ENCODE results near the gene MIDN.

MIDN gene

DNA sequence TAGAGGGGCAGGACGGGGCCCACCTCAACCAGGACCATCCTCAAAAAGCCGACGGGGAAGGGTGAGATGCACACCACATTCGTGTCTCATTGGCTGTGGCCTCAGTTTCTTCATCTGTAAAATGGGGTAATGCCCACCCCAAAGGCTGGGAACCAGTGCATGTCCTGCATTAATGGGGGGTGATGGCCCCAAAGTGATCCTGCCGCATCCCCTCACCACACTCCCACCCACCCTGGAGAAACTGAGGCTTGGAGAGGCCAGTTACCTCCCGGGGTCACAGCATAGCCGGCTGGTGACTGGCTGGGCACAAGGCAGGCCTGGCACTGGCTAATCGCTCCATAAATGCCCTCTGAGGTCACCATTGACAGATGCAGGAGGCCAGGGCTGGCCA is 640 bp upstream of the MIDN start:
- Histone ChIP-seq H3K79me2 (ENCODE audit: insufficient read depth, low read length) (peaks cover 45% of the 10 kb centered on the region), H3K9me2 (replicated peaks; ENCODE audit: low read depth, low read length) (no peaks in the 10 kb centered on the region), H3K9ac (ENCODE audit: low read depth, low read length, poor library complexity, severe bottlenecking) (peak overlapping the region; percentile 94), H4K20me1 (ENCODE audit: insufficient read depth, low read length, poor library complexity, severe bottlenecking) (peaks cover 27% of the 10 kb centered on the region), H3K4me2 (ENCODE audit: low read depth, low read length, poor library complexity, severe bottlenecking) (peak overlapping the region; percentile 62), H3K27me3 (ENCODE audit: insufficient read depth, low read length, poor library complexity, severe bottlenecking) (no peaks in the 10 kb centered on the region), H3K4me1 (ENCODE audit: insufficient read depth, low read length, poor library complexity, severe bottlenecking) (peaks cover 21% of the 10 kb centered on the region), H3K4me3 (ENCODE audit: low read length, poor library complexity, severe bottlenecking) (peak overlapping the region; percentile 92), H3K36me3 (ENCODE audit: insufficient read depth, low read length) (no peaks in the 10 kb centered on the region), H2AFZ (ENCODE audit: low read length) (0 out of 2 replicates have a peak overlapping the region, but pooled peaks have one; percentile 52), H3F3A (ENCODE audit: low read depth) (peaks cover 8% of the 10 kb centered on the region; the same call in 1 of the 2 replicates), H3K9me3 (ENCODE audit: insufficient read depth, low read depth, low read length) (no peaks in the 10 kb centered on the region)
- no peak for TF ChIP-seq EZH2phosphoT487 (IDR thresholded peaks at IDR 0.05; ENCODE audit: borderline replicate concordance)
- TF ChIP-seq, protein P1, sequence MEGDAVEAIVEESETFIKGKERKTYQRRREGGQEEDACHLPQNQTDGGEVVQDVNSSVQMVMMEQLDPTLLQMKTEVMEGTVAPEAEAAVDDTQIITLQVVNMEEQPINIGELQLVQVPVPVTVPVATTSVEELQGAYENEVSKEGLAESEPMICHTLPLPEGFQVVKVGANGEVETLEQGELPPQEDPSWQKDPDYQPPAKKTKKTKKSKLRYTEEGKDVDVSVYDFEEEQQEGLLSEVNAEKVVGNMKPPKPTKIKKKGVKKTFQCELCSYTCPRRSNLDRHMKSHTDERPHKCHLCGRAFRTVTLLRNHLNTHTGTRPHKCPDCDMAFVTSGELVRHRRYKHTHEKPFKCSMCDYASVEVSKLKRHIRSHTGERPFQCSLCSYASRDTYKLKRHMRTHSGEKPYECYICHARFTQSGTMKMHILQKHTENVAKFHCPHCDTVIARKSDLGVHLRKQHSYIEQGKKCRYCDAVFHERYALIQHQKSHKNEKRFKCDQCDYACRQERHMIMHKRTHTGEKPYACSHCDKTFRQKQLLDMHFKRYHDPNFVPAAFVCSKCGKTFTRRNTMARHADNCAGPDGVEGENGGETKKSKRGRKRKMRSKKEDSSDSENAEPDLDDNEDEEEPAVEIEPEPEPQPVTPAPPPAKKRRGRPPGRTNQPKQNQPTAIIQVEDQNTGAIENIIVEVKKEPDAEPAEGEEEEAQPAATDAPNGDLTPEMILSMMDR (conservative IDR thresholded peaks at IDR 0.05; ENCODE audit: low read length): no peak

DNA sequence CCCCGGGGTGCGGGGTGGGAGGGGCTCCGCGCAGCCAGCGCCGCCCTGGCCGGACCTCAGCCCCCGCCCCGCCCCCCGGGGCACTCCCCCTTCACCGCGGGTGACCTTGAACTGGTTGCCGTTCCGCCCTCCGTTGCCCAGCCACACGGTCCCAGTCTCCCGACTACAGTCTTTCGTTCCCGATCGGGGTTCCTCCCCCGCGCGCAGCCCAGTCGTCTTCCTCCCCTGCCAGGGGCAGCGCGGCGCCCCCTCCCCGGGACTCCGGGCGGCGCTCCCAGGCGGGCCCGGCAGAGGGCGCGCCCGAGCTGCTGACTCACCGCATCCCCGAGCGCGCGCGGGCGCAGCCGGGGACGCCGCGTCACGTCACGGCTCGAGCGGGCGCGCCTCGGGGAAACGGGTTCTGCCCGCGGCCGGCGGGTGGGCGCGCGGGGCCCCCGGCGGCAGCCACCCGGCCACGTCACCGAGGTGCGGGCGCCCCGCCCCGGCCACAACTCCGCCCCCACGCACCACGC is 459 bp downstream of the MIDN start:
- Histone ChIP-seq H3K79me2 (ENCODE audit: insufficient read depth, low read length) (peaks cover 49% of the 10 kb centered on the region), H2AFZ (ENCODE audit: low read length) (no peak overlapping the region), H3F3A (ENCODE audit: low read depth) (peaks cover 8% of the 10 kb centered on the region; the same call in 1 of the 2 replicates), H3K4me3 (ENCODE audit: low read length, poor library complexity, severe bottlenecking) (peak overlapping the region; percentile 92), H3K9me2 (replicated peaks; ENCODE audit: low read depth, low read length) (no peaks in the 10 kb centered on the region), H4K20me1 (ENCODE audit: insufficient read depth, low read length, poor library complexity, severe bottlenecking) (peaks cover 37% of the 10 kb centered on the region), H3K27me3 (ENCODE audit: insufficient read depth, low read length, poor library complexity, severe bottlenecking) (no peaks in the 10 kb centered on the region), H3K4me2 (ENCODE audit: low read depth, low read length, poor library complexity, severe bottlenecking) (peak overlapping the region; percentile 76), H3K9ac (ENCODE audit: low read depth, low read length, poor library complexity, severe bottlenecking) (peak overlapping the region; percentile 94), H3K4me1 (ENCODE audit: insufficient read depth, low read length, poor library complexity, severe bottlenecking) (peaks cover 21% of the 10 kb centered on the region), H3K36me3 (ENCODE audit: insufficient read depth, low read length) (no peaks in the 10 kb centered on the region; the same call in 1 of the 2 replicates), H3K9me3 (ENCODE audit: insufficient read depth, low read depth, low read length) (no peaks in the 10 kb centered on the region)
- TF ChIP-seq, protein P1 (conservative IDR thresholded peaks at IDR 0.05; ENCODE audit: low read length): peak; percentile 72
- no peak for TF ChIP-seq EZH2phosphoT487 (IDR thresholded peaks at IDR 0.05; ENCODE audit: borderline replicate concordance)

DNA sequence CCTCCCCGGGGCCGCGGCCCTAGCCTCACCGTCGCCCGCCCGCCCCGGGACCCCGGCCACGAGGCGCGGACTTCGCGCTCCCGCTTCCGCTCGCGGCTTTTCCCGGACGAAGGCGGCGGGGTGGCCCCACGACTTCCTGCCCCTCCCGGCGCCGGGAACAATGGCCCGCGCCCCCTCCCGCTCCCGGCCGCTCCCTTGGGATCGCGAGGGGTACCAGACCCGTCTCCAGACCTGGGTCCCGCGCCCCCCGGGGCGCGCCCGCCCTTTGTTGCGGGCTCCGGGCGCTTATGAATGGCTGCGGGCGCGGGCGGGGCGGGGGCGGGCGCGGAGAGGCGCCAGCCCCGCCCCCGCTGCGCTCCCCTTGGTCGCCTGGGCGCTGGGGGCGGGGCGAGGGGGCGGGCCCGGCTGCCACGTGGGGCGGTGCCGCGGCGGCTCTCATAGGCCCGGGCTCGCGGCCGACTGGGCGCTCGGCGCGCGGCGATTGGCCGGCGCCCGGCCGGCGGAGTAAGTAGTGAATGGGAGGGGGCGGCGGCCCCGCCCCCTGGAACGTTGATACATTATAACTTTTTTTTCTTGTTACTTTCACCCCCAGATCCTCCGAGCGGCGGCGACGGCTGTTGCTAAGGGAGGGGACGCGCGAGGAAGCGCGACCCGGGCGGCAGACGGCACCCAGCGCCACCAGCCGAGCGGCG is 1.1 kb downstream of the MIDN start:
- peaks cover 8% of the 10 kb centered on the region; the same call in 1 of the 2 replicates for H3F3A ChIP-seq (ENCODE audit: low read depth)
- peaks cover 4% of the 10 kb centered on the region; the same call in 1 of the 2 replicates for H3K36me3 ChIP-seq (ENCODE audit: insufficient read depth, low read length)
- H3K4me2 ChIP-seq (ENCODE audit: low read depth, low read length, poor library complexity, severe bottlenecking): peak overlapping the region; percentile 76
- H2AFZ ChIP-seq (ENCODE audit: low read length): peak overlapping the region; percentile 67; the same call in 1 of the 2 replicates
- peaks cover 43% of the 10 kb centered on the region for H4K20me1 ChIP-seq (ENCODE audit: insufficient read depth, low read length, poor library complexity, severe bottlenecking)
- H3K4me1 ChIP-seq (ENCODE audit: insufficient read depth, low read length, poor library complexity, severe bottlenecking): peaks cover 23% of the 10 kb centered on the region
- H3K9me3 ChIP-seq (ENCODE audit: insufficient read depth, low read depth, low read length): no peaks in the 10 kb centered on the region
- peak overlapping the region; percentile 95 for H3K9ac ChIP-seq (ENCODE audit: low read depth, low read length, poor library complexity, severe bottlenecking)
- no peak for TF ChIP-seq EZH2phosphoT487 (IDR thresholded peaks at IDR 0.05; ENCODE audit: borderline replicate concordance)
- TF ChIP-seq, protein P1 (conservative IDR thresholded peaks at IDR 0.05; ENCODE audit: low read length): no peak
- peak overlapping the region; percentile 92 for H3K4me3 ChIP-seq (ENCODE audit: low read length, poor library complexity, severe bottlenecking)
- H3K79me2 ChIP-seq (ENCODE audit: insufficient read depth, low read length): peaks cover 51% of the 10 kb centered on the region
- H3K27me3 ChIP-seq (ENCODE audit: insufficient read depth, low read length, poor library complexity, severe bottlenecking): no peaks in the 10 kb centered on the region
- no peaks in the 10 kb centered on the region for H3K9me2 ChIP-seq (replicated peaks; ENCODE audit: low read depth, low read length)

Data from Loucy (cell line).